Sigmoid colon (tissue), 4 donors: ENCODE measurements around the gene GGCX.

Source experiments
- EP300 ChIP-seq, 4 donors: sonication (generic); formaldehyde crosslinking; IDR thresholded peaks; one replicate each; pipeline ENCODE4 v1.6.1; 2017; ENCODE audit warnings: antibody characterized with exemption in 4 of 4
- POLR2A ChIP-seq, 2 donors: fragments of 450-650 bp; IDR thresholded peaks; one replicate each; pipeline ENCODE4 v1.6.1; 2016; ENCODE audit warnings: antibody characterized with exemption in 2 of 2, mild to moderate bottlenecking in 2 of 2, moderate library complexity in 2 of 2
- POLR2AphosphoS5 ChIP-seq, 4 donors: sonication (generic); formaldehyde crosslinking; IDR thresholded peaks; one replicate each; pipeline ENCODE4 v1.6.1; 2017; ENCODE audit warnings: antibody characterized with exemption in 4 of 4
- TF ChIP-seq, protein P1 (sequence below), 4 experiments: fragments of 450-650 bp in 3 of 4; fragments of 200-600 bp in 1 of 4; IDR thresholded peaks; one replicate each; pipeline ENCODE4 v1.5.1; 2016 to 2019; ENCODE audit warnings: antibody characterized with exemption in 4 of 4, mild to moderate bottlenecking in 3 of 4, moderate library complexity in 2 of 4

DNA sequence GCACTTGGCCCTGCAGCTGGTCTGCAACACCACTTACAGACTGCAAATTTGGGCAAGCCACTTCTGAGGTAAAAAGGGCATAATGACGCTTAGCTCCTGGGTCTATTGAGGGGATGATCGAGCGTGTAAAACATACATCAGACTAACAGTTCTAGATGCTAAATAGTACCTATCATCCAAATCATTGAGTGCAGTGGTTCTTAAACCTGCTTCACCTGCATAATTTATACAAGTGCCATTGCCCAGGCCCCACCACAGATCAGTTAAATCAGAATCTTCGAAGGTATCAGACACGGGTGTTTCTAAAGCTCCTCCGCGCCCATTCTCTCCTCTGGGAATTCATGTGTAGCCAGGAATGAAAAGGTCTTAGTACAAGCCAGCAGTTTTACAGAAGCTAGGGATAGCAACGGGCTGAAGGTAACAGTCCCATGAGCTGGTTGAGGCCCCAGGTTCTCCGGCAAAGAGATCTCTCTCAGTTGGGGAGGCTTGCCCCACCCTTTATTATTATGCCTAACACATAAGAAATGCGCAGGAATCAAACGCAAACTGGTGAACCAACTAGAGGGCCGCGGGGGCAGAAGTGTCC lies 33.5 kb upstream of the GGCX start:
- TF ChIP-seq, protein P1, sequence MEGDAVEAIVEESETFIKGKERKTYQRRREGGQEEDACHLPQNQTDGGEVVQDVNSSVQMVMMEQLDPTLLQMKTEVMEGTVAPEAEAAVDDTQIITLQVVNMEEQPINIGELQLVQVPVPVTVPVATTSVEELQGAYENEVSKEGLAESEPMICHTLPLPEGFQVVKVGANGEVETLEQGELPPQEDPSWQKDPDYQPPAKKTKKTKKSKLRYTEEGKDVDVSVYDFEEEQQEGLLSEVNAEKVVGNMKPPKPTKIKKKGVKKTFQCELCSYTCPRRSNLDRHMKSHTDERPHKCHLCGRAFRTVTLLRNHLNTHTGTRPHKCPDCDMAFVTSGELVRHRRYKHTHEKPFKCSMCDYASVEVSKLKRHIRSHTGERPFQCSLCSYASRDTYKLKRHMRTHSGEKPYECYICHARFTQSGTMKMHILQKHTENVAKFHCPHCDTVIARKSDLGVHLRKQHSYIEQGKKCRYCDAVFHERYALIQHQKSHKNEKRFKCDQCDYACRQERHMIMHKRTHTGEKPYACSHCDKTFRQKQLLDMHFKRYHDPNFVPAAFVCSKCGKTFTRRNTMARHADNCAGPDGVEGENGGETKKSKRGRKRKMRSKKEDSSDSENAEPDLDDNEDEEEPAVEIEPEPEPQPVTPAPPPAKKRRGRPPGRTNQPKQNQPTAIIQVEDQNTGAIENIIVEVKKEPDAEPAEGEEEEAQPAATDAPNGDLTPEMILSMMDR (IDR thresholded peaks at IDR 0.05): no peak
- no peak for TF ChIP-seq POLR2A (IDR thresholded peaks at IDR 0.05)
- no peak for TF ChIP-seq POLR2AphosphoS5 (IDR thresholded peaks at IDR 0.05)
- TF ChIP-seq EP300 (IDR thresholded peaks at IDR 0.05): no peak
